ENCODE data around the gene IGSF21. TPM values are rescaled to one million over a fixed set of nuclear protein-coding genes. Genes with fewer than 3 reads are reported as not detected.

IGSF21 gene
- total RNA-seq, 1 experiment from 2014 or later, result 5.2 TPM

DNA sequence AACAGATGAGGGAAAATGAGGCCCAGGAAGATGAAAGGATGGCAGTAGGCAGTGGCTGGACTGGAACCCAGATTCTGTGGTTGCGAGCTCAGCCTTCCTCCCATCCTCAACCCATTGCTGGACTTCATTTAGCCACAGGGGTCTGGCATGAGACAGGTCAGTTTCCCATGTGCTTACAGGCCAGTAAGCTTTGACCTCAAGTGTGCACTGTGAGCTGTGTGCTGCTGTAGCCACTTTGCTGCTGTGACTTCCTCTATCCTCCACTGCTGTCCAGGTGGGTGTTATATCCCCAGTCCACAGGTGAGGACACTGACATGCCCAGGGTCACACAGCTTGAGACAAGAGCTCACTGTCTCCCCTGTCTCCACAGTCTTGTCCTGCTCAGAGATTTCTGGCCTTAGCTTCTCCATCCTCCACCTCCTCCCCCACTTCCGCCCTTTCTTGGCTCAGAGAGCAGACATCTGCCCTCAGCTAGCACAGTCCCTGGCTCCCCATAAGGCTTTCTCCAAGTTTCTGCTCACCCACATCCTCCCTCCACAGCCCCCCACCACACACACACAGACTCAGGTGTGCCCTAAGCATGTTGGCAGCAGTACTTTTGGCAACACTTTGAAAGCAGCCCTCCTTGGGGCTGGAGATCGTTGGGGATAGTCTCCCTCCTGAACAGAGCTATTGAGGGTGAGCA lies 7.3 kb downstream of the IGSF21 start:
- Histone ChIP-seq H3K9ac (ENCODE audit: extremely low read depth, insufficient read length, low read length) (no peak overlapping the region), H2BK20ac (ENCODE audit: low read depth, low read length, poor library complexity, severe bottlenecking) (no peak overlapping the region), H3K4me2 (ENCODE audit: insufficient read depth, insufficient read length, low read length) (no peak overlapping the region), H3K23ac (ENCODE audit: insufficient read length, low read depth, low read length) (no peak overlapping the region), H3K56ac (ENCODE audit: insufficient read length, low read depth, low read length) (no peak overlapping the region), H2BK15ac (ENCODE audit: low read depth, low read length) (no peak overlapping the region), H3K9me3 (ENCODE audit: control insufficient read depth, low read depth, low read length) (no peaks in the 10 kb centered on the region), H2BK12ac (ENCODE audit: insufficient read length, low read depth, low read length) (no peak overlapping the region), H3K18ac (ENCODE audit: insufficient read length, low read depth, low read length) (no peak overlapping the region), H3K14ac (ENCODE audit: insufficient read depth, low read length) (no peak overlapping the region; the same call in 1 of the 2 replicates), H3K4ac (ENCODE audit: low read depth, low read length) (no peak overlapping the region), H4K91ac (ENCODE audit: insufficient read length, low read depth, low read length) (no peak overlapping the region), H3K4me1 (ENCODE audit: insufficient read depth, low read length) (no peaks in the 10 kb centered on the region; the same call in 1 of the 2 replicates), H4K20me1 (ENCODE audit: control insufficient read depth, insufficient read depth, insufficient read length) (no peaks in the 10 kb centered on the region), H4K8ac (replicated peaks; ENCODE audit: insufficient read length, low read depth, low read length) (no peak overlapping the region), H3K27ac (ENCODE audit: insufficient read length, low read depth, low read length) (no peak overlapping the region), H2AK5ac (ENCODE audit: insufficient read length, low read length) (no peak overlapping the region), H3K79me2 (ENCODE audit: insufficient read depth, low read length) (peaks cover 2% of the 10 kb centered on the region; the same call in 1 of the 2 replicates), H3K27me3 (ENCODE audit: insufficient read depth, low read length) (no peaks in the 10 kb centered on the region; the same call in 1 of the 2 replicates), H2AFZ (ENCODE audit: low read length) (no peak overlapping the region), H2BK5ac (ENCODE audit: insufficient read length, low read length) (no peak overlapping the region), H4K5ac (ENCODE audit: insufficient read length, low read depth, low read length) (no peak overlapping the region), H2BK120ac (ENCODE audit: low read depth, low read length, poor library complexity, severe bottlenecking) (no peak overlapping the region), H3K79me1 (ENCODE audit: insufficient read depth, low read depth, low read length, poor library complexity, severe bottlenecking) (no peaks in the 10 kb centered on the region), H3K23me2 (ENCODE audit: insufficient read length, low read depth, low read length, poor library complexity, severe bottlenecking) (peaks cover 15% of the 10 kb centered on the region), H3T11ph (ENCODE audit: low read length) (no peak overlapping the region)
- no peak for DNase-seq
- Mint-ChIP-seq H3K36me3 (ENCODE audit: insufficient read depth in 1 of 3, low read depth in 3 of 3) (no peaks in the 10 kb centered on the region), H3K4me1 (peaks cover 19 to 30% of the 10 kb centered on the region in 2 experiments), H3K9me3 (no peaks in the 10 kb centered on the region; a peak in 1 of 5 replicates), H3K27ac (no peak overlapping the region), H3K27me3 (ENCODE audit: low read depth) (peaks cover 79% of the 10 kb centered on the region), H3K4me3 (no peak overlapping the region)
- TF ChIP-seq, protein P1, sequence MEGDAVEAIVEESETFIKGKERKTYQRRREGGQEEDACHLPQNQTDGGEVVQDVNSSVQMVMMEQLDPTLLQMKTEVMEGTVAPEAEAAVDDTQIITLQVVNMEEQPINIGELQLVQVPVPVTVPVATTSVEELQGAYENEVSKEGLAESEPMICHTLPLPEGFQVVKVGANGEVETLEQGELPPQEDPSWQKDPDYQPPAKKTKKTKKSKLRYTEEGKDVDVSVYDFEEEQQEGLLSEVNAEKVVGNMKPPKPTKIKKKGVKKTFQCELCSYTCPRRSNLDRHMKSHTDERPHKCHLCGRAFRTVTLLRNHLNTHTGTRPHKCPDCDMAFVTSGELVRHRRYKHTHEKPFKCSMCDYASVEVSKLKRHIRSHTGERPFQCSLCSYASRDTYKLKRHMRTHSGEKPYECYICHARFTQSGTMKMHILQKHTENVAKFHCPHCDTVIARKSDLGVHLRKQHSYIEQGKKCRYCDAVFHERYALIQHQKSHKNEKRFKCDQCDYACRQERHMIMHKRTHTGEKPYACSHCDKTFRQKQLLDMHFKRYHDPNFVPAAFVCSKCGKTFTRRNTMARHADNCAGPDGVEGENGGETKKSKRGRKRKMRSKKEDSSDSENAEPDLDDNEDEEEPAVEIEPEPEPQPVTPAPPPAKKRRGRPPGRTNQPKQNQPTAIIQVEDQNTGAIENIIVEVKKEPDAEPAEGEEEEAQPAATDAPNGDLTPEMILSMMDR (conservative IDR thresholded peaks at IDR 0.05), result no peak
- no CpG with 5 or more reads among the region's 3 CpGs for WGBS (ENCODE audit: extremely low coverage, insufficient read length, low lambda C conversion rate)

Data from H9 (cell line).